B cell (primary cell): ENCODE data around the gene TEX264. TPM values are rescaled to one million over a fixed set of nuclear protein-coding genes. Genes with fewer than 3 reads are reported as not detected.

Experiments used
- ATAC-seq: fragments of 200-7000 bp; cut with Tn5 transposase; one replicate; pipeline ENCODE4 v1.10.0; 2021; ENCODE audit warnings: low read depth, mild to moderate bottlenecking, moderate number of reproducible peaks, moderate library complexity
- CTCF ChIA-PET: fragments of 350-600 bp; sonication (Branson Sonifier 250); formaldehyde crosslinking; loops from one replicate; lab custom pipeline; 2021; ENCODE audit warnings: antibody characterized with exemption, inconsistent platforms; lab: Charles Lee
- POLR2A ChIA-PET: fragments of 350-600 bp; sonication (Branson Sonifier 250); formaldehyde crosslinking; loops from one replicate; lab custom pipeline; 2021; ENCODE audit warnings: antibody characterized with exemption; lab: Charles Lee
- DNase-seq: peaks from one replicate; pipeline ENCODE4 v3.0.0; 2013
- H2AFZ ChIP-seq: 2 replicates; pipeline ENCODE4 v1.6.1; 2012; ENCODE audit warnings: mild to moderate bottlenecking, low read depth, low read length; ENCODE audit not compliant: insufficient read depth, poor library complexity, severe bottlenecking
- H3K27ac ChIP-seq, 2 donors: 1 replicate in 1 of 2; 2 replicates in 1 of 2; pipeline ENCODE4 v1.5.1; 2012 to 2013; ENCODE audit warnings: low read length in 2 of 2, mild to moderate bottlenecking in 2 of 2, moderate library complexity in 1 of 2
- H3K27me3 ChIP-seq, 4 experiments: fragments of 200-600 bp in 1 of 4; sonication (generic) in 1 of 4; replicated peaks in 1 of 4; 1 replicate in 2 of 4; 2 replicates in 2 of 4; pipeline versions ENCODE4 v1.6.1 to v1.7.0; 2013 to 2016; ENCODE audit warnings: low read length in 3 of 4, mild to moderate bottlenecking in 2 of 4, mixed read lengths in 1 of 4, moderate library complexity in 1 of 4; ENCODE audit not compliant: insufficient read depth in 4 of 4, control insufficient read depth in 3 of 4; ENCODE audit errors: control extremely low read depth in 1 of 4
- H3K36me3 ChIP-seq, 2 experiments: replicated peaks in 1 of 2; 1 replicate in 1 of 2; 2 replicates in 1 of 2; pipeline versions ENCODE4 v1.6.1 to v1.7.1; 2013; ENCODE audit warnings: low read length in 1 of 2; ENCODE audit not compliant: insufficient read depth in 2 of 2, control insufficient read depth in 1 of 2; ENCODE audit errors: control extremely low read depth in 1 of 2, extremely low read depth in 1 of 2
- H3K4me1 ChIP-seq, 2 donors: fragments of 200-600 bp in 1 of 2; sonication (generic) in 1 of 2; 1 replicate in 1 of 2; 2 replicates in 1 of 2; pipeline versions ENCODE4 v1.5.1 to v1.6.1; 2013 to 2017; ENCODE audit warnings: low read length in 2 of 2; ENCODE audit not compliant: control insufficient read depth in 2 of 2, insufficient read depth in 2 of 2
- H3K4me2 ChIP-seq: replicated peaks from 2 replicates; pipeline ENCODE3; 2012; ENCODE audit warnings: mild to moderate bottlenecking, low read depth, low read length; ENCODE audit not compliant: poor library complexity, severe bottlenecking
- H3K4me3 ChIP-seq, 5 experiments: fragments of 200-600 bp in 1 of 5; sonication (generic) in 1 of 5; 1 replicate in 3 of 5; 2 replicates in 2 of 5; pipeline versions ENCODE4 v1.5.1 to v1.7.0; 2011 to 2016; ENCODE audit warnings: low read length in 4 of 5, mild to moderate bottlenecking in 4 of 5, low read depth in 2 of 5, control low read depth in 1 of 5, moderate library complexity in 1 of 5; ENCODE audit not compliant: insufficient read depth in 1 of 5; ENCODE audit errors: control extremely low read depth in 1 of 5, extremely low read depth in 1 of 5
- H3K79me2 ChIP-seq: fragments of 200-600 bp; sonication (generic); one replicate; pipeline ENCODE4 v1.6.0; 2016; ENCODE audit warnings: low read length; ENCODE audit not compliant: control insufficient read depth, insufficient read depth
- H3K9ac ChIP-seq: fragments of 200-600 bp; sonication (generic); 2 replicates; pipeline ENCODE4 v1.6.1; 2017; ENCODE audit warnings: mild to moderate bottlenecking, low read length, moderate library complexity
- H3K9me3 ChIP-seq, 3 donors: one replicate each; pipeline versions ENCODE4 v1.6.1 to v1.7.1; 2013; ENCODE audit warnings: low read length in 2 of 3; ENCODE audit not compliant: control insufficient read depth in 2 of 3, insufficient read depth in 1 of 3; ENCODE audit errors: control extremely low read depth in 1 of 3
- H4K20me1 ChIP-seq: 2 replicates; pipeline ENCODE4 v1.6.0; 2012; ENCODE audit warnings: mild to moderate bottlenecking, low read length; ENCODE audit not compliant: insufficient read depth, control insufficient read depth, poor library complexity, severe bottlenecking
- H3K27ac Mint-ChIP-seq: one replicate; pipeline ENCODE4 v1.8.0; 2021; ENCODE audit warnings: mixed read lengths
- H3K27me3 Mint-ChIP-seq: one replicate; pipeline ENCODE4 v1.8.0; 2021; ENCODE audit warnings: mixed read lengths
- H3K4me1 Mint-ChIP-seq: one replicate; pipeline ENCODE4 v1.8.0; 2021; ENCODE audit warnings: mixed read lengths
- H3K4me3 Mint-ChIP-seq: one replicate; pipeline ENCODE4 v1.8.0; 2021; ENCODE audit warnings: mixed read lengths
- H3K9me3 Mint-ChIP-seq: one replicate; pipeline ENCODE4 v1.8.0; 2022; ENCODE audit warnings: mixed read lengths; ENCODE audit not compliant: insufficient read depth
- CTCF ChIP-seq: fragments of 200-600 bp; IDR thresholded peaks from one replicate; pipeline ENCODE4 v1.8.0; 2022; ENCODE audit warnings: antibody characterized with exemption, mild to moderate bottlenecking
- EZH2 ChIP-seq: IDR thresholded peaks from 2 replicates; pipeline ENCODE4 v1.6.1; 2012; ENCODE audit warnings: borderline replicate concordance, low read depth, mild to moderate bottlenecking, moderate library complexity, low read length; ENCODE audit not compliant: insufficient read depth, poor library complexity, severe bottlenecking
- WGBS: methylation state at CpG from one replicate; pipeline ENCODE4 v1.1.5; 2013; ENCODE audit warnings: missing lambda C conversion rate; ENCODE audit not compliant: insufficient coverage; 5-methylcytosine and 5-hydroxymethylcytosine counted together
- intact Hi-C: fragments of 100-400 bp; cut with micrococcal nuclease; formaldehyde crosslinking; loops from one replicate; pipeline ENCODE4 v1.10.0; 2022
- polyA plus RNA-seq: library from polyadenylated mRNA; depleted of rRNA; stranded (reverse); fragments of >200 nt; gene quantifications from 2 replicates; pipeline ENCODE4 v1.2.3, GENCODE V29; 2012
- total RNA-seq, 2 donors: library from RNA; stranded (reverse); fragments of 120-200 nt in 1 of 2; gene quantifications; 1 replicate in 1 of 2; 2 replicates in 1 of 2; pipeline versions ENCODE4 v1.2.3 to v1.2.4, GENCODE V29; 2013 to 2022

TEX264 gene
- total and polyA plus RNA-seq, 2 donors (not counting 1 experiment from before 2014, with no cell fraction given), result 39.1 to 79.7 TPM

- Histone ChIP-seq H3K27me3 (no peaks in the 10 kb centered on the region), H3K27ac (no peak overlapping the region), H4K20me1 (peaks cover 11% of the 10 kb centered on the region), H3K79me2 (no peaks in the 10 kb centered on the region), H3K4me2 (no peak overlapping the region), H3K4me3 (no peak overlapping the region), H2AFZ (no peak overlapping the region), H3K4me1 (no peaks in the 10 kb centered on the region), H3K9me3 (no peaks in the 10 kb centered on the region), H3K36me3 (peaks cover 0 to 13% of the 10 kb centered on the region in 2 experiments), H3K9ac (no peak overlapping the region)
- H3K4me1 Mint-ChIP-seq, result peaks cover 4% of the 10 kb centered on the region
- H3K9me3 Mint-ChIP-seq, result no peaks in the 10 kb centered on the region
- TF ChIP-seq EZH2 (no peak), CTCF (no peak)
- no peak overlapping the region for H3K4me3 Mint-ChIP-seq
- DNase-seq, result no peak
- POLR2A ChIA-PET, result no interaction called here
- no peaks in the 10 kb centered on the region for H3K27me3 Mint-ChIP-seq
- CTCF ChIA-PET, result no interaction called here
- 75% methylated on average over 2 of the region's 3 CpGs for WGBS
- no peak for ATAC-seq
- intact Hi-C loops, result no loop called here
- no peak overlapping the region for H3K27ac Mint-ChIP-seq
These were observed 37.3 kb downstream of the TEX264 start for GRCh38 chr3:51708216-51708845.

GRCh38 chr3:51709004-51709420 is 38.0 kb downstream of the TEX264 start:
- Mint-ChIP-seq H3K4me1 (peaks cover 4% of the 10 kb centered on the region), H3K9me3 (no peaks in the 10 kb centered on the region), H3K27me3 (no peaks in the 10 kb centered on the region), H3K27ac (no peak overlapping the region), H3K4me3 (no peak overlapping the region)
- Histone ChIP-seq H3K4me1 (no peaks in the 10 kb centered on the region), H3K4me3 (no peak overlapping the region), H4K20me1 (peaks cover 11% of the 10 kb centered on the region), H3K27me3 (no peaks in the 10 kb centered on the region), H3K36me3 (peaks cover 0 to 13% of the 10 kb centered on the region in 2 experiments), H3K9ac (no peak overlapping the region), H3K4me2 (no peak overlapping the region), H2AFZ (no peak overlapping the region), H3K9me3 (no peaks in the 10 kb centered on the region), H3K27ac (no peak overlapping the region), H3K79me2 (no peaks in the 10 kb centered on the region)
- TF ChIP-seq EZH2 (no peak), CTCF (no peak)
- DNase-seq (no peak), ATAC-seq (no peak)
- CTCF ChIA-PET, result no interaction called here
- WGBS, result 89% methylated on average over 17 of the region's 17 CpGs
- intact Hi-C loops, result no loop called here
- POLR2A ChIA-PET, result no interaction called here
